ENCODE results near the gene NEURL3. TPM values are rescaled to one million over a fixed set of nuclear protein-coding genes. Genes with fewer than 3 reads are reported as not detected.

NEURL3 gene
- total RNA-seq, 4 donors from 2014 or later, result not detected

DNA sequence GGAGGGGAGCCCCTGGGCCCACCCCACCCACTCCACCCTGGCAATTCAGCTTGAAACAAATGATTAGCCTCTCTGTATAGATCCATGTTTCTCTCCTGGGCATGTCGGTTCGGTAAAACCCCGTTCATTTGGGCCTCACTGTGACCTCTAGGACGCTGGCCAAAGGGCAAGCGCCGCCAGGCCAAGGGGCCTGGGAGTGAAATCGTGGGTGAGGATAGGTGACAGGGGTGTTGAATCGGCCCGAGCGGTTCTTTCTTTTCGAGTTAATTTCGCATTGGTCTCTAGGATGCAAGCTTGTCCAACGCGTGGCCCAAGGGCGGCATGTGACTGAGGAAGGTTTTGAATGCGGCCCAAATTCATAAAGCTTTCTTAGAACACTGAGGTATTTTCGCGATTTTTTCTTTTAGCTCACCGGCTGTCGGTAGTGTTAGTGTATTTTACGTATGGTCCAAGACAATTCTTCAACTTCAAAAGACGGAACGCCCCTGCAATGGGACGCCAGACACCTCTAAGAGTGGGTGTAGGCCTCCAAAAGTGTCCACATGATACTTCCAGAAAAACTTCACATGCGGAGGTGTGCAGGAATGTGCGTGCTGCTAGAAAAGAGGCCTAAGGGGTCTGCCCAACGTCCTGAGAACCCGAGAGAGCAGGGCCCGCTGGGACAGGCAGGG, 21.6 kb upstream of the NEURL3 start:
- Histone ChIP-seq H3K27ac (peak overlapping the region in 3 of 4 donors; percentile 95 to 100 (median 100)), H3K4me3 (peak overlapping the region; percentile 60 to 71), H3K4me1 (peaks cover 5 to 54% (median 18%) of the 10 kb centered on the region in 3 donors), H3K36me3 (no peaks in the 10 kb centered on the region), H3K27me3 (no peaks in the 10 kb centered on the region), H3K9me3 (no peaks in the 10 kb centered on the region)
- ATAC-seq, result no peak
- no peak for TF ChIP-seq EP300 (IDR thresholded peaks at IDR 0.05)
- TF ChIP-seq, protein P1, sequence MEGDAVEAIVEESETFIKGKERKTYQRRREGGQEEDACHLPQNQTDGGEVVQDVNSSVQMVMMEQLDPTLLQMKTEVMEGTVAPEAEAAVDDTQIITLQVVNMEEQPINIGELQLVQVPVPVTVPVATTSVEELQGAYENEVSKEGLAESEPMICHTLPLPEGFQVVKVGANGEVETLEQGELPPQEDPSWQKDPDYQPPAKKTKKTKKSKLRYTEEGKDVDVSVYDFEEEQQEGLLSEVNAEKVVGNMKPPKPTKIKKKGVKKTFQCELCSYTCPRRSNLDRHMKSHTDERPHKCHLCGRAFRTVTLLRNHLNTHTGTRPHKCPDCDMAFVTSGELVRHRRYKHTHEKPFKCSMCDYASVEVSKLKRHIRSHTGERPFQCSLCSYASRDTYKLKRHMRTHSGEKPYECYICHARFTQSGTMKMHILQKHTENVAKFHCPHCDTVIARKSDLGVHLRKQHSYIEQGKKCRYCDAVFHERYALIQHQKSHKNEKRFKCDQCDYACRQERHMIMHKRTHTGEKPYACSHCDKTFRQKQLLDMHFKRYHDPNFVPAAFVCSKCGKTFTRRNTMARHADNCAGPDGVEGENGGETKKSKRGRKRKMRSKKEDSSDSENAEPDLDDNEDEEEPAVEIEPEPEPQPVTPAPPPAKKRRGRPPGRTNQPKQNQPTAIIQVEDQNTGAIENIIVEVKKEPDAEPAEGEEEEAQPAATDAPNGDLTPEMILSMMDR (IDR thresholded peaks at IDR 0.05), result no peak
- no peak for TF ChIP-seq POLR2AphosphoS5 (IDR thresholded peaks at IDR 0.05)
- no peak for TF ChIP-seq POLR2A (IDR thresholded peaks at IDR 0.05)
- 71 to 92% methylated on average over 10 to 15 of the region's 29 CpGs for WGBS, 2 donors (ENCODE audit: low coverage in 1 of 2)

DNA sequence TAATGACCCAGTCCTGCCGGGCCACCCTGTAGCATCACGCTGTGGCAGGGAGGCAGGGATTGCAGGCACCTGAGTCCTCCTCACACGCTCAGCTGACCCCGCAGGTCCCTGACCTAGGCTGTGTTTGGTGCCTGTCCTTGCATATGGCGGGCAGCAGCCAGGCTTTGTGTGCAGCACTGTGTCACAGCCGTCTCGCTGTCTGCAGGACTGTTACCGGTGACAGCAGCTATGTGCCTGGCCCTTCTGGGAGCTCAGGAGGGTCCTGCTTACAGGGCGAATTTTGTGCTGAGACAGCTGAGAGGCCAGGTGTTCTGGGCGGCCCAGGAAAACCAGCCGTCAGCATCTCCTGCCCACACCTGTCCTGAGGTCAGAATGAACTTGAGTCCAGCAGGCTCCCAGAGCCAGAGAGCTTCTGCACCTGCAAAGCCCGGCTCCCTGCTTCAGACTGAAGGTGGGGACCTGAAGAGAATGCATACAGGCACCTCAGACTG, 21.0 kb upstream of the NEURL3 start:
- no peaks in the 10 kb centered on the region for H3K36me3 ChIP-seq
- peak overlapping the region in 1 of 4 donors; percentile 100 for H3K27ac ChIP-seq
- H3K4me3 ChIP-seq, result no peak overlapping the region
- TF ChIP-seq, protein P1 (IDR thresholded peaks at IDR 0.05), result no peak
- no peak for TF ChIP-seq EP300 (IDR thresholded peaks at IDR 0.05)
- TF ChIP-seq POLR2A (IDR thresholded peaks at IDR 0.05), result no peak
- TF ChIP-seq POLR2AphosphoS5 (IDR thresholded peaks at IDR 0.05), result no peak
- no peaks in the 10 kb centered on the region for H3K27me3 ChIP-seq
- 100% methylated on average over 2 of the region's 12 CpGs; no CpG with 5 or more reads in 1 of the 2 donors for WGBS, 2 donors (ENCODE audit: low coverage in 1 of 2)
- no peak for ATAC-seq
- no peaks in the 10 kb centered on the region for H3K9me3 ChIP-seq
- peaks cover 5 to 48% (median 12%) of the 10 kb centered on the region in 3 donors for H3K4me1 ChIP-seq

DNA sequence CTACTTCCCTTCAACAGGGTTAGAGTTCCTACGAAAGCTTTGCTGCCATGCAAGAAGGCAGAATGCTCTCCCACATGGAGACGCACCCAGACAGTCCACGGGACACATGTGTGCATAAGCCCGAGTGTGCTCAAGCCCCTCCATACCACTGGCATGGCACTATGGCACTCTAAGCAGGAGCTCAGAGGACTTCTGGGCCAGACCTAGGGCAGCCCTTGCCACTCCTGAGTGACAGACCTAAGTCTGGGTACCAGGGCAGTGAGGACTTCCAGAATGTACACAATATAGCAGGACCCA, 20.0 kb upstream of the NEURL3 start:
- H3K36me3 ChIP-seq, result no peaks in the 10 kb centered on the region
- H3K4me1 ChIP-seq, result peaks cover 5 to 38% (median 11%) of the 10 kb centered on the region in 3 donors
- no peaks in the 10 kb centered on the region for H3K27me3 ChIP-seq
- H3K9me3 ChIP-seq, result no peaks in the 10 kb centered on the region
- no peak overlapping the region for H3K4me3 ChIP-seq
- ATAC-seq, result no peak
- H3K27ac ChIP-seq, result no peak overlapping the region
- TF ChIP-seq EP300 (IDR thresholded peaks at IDR 0.05) (no peak), POLR2AphosphoS5 (IDR thresholded peaks at IDR 0.05) (no peak), POLR2A (IDR thresholded peaks at IDR 0.05) (no peak)
- TF ChIP-seq, protein P1 (IDR thresholded peaks at IDR 0.05), result no peak
- WGBS, 2 donors (ENCODE audit: low coverage in 1 of 2), result no CpG with 5 or more reads among the region's 4 CpGs

DNA sequence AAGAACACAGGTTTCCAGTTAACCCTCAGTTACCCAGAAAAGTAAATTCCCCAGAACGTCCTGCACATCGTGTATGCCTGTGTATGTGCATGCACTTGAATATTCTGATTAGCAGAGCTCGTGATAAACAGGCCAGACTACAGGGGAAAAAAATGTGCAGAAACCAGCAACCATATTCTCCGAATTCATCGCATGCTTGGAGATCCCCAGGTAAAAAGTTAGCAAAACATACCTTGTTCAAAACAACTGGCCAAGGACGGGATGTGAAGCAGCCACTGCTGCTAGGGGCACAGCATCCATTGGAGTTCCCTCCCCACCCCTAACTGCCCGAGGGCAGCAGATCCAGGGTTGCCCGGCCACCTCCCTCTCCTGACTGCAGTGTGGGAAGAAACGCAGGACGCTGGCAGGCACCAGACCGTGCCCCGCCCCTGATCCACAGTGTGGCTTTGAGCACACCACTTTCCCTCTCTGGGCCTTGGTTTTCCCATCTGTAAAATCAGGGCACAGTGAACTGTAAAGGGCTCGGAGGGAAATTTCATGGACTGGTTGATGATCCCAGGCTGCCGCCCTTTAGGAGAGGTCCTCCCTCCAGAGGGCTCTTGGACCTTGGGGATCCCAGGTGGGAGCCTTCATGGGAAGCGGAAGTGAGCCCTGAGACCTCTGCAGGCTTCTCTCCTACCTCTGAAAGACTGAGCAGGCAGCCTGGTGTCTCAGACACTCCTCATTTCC, 19.5 kb upstream of the NEURL3 start:
- no peak for TF ChIP-seq POLR2A (IDR thresholded peaks at IDR 0.05)
- no peak for TF ChIP-seq POLR2AphosphoS5 (IDR thresholded peaks at IDR 0.05)
- TF ChIP-seq, protein P1 (IDR thresholded peaks at IDR 0.05), result no peak
- no peak for TF ChIP-seq EP300 (IDR thresholded peaks at IDR 0.05)
- ATAC-seq, result no peak
- Histone ChIP-seq H3K27me3 (no peaks in the 10 kb centered on the region), H3K4me1 (peaks cover 5 to 33% (median 11%) of the 10 kb centered on the region in 3 donors), H3K4me3 (no peak overlapping the region), H3K9me3 (no peaks in the 10 kb centered on the region), H3K27ac (no peak overlapping the region), H3K36me3 (no peaks in the 10 kb centered on the region)
- WGBS, 2 donors (ENCODE audit: low coverage in 1 of 2), result 78 to 85% methylated on average over 3 to 5 of the region's 15 CpGs

Data from gastroesophageal sphincter (tissue), 4 donors.